CD14-positive monocyte (primary cell): Measurements from ENCODE around the gene ZFY. TPM values are rescaled to one million over a fixed set of nuclear protein-coding genes. Genes with fewer than 3 reads are reported as not detected.
"Not testable (repeated sequence)": the region's sequence is repeated elsewhere in the genome, so short reads cannot be mapped to it uniquely, and the experiment has no call there.

Experiments
- DNase-seq, 3 donors: peaks; one replicate each; pipeline ENCODE4 v3.0.0-alpha.2; 2011 to 2022
- H2AFZ ChIP-seq: 2 replicates; pipeline ENCODE4 v1.6.0; 2012; ENCODE audit warnings: mild to moderate bottlenecking, low read depth, low read length, inconsistent platforms; ENCODE audit not compliant: insufficient read depth, poor library complexity, severe bottlenecking
- H3K27ac ChIP-seq, 2 donors: 1 replicate in 1 of 2; 2 replicates in 1 of 2; pipeline ENCODE4 v1.5.1; 2012 to 2013; ENCODE audit warnings: low read length in 2 of 2, control low read depth in 1 of 2, inconsistent platforms in 1 of 2, low read depth in 1 of 2, mild to moderate bottlenecking in 1 of 2
- H3K27me3 ChIP-seq, 2 donors: one replicate each; pipeline versions ENCODE4 v1.6.0 to v1.6.1; 2011 to 2013; ENCODE audit warnings: low read length in 2 of 2; ENCODE audit not compliant: control insufficient read depth in 2 of 2, insufficient read depth in 2 of 2
- H3K36me3 ChIP-seq, 2 donors: replicated peaks in 1 of 2; 1 replicate in 1 of 2; 2 replicates in 1 of 2; pipeline versions ENCODE4 v1.5.1 to v1.6.1; 2012 to 2013; ENCODE audit warnings: low read length in 2 of 2, control low read depth in 1 of 2, inconsistent platforms in 1 of 2, mild to moderate bottlenecking in 1 of 2; ENCODE audit not compliant: insufficient read depth in 2 of 2, control insufficient read depth in 1 of 2
- H3K4me1 ChIP-seq, 2 donors: 1 replicate in 1 of 2; 2 replicates in 1 of 2; pipeline versions ENCODE4 v1.5.1 to v1.6.1; 2012 to 2013; ENCODE audit warnings: low read length in 2 of 2, control low read depth in 1 of 2, inconsistent platforms in 1 of 2, mild to moderate bottlenecking in 1 of 2, moderate library complexity in 1 of 2; ENCODE audit not compliant: insufficient read depth in 2 of 2, control insufficient read depth in 1 of 2
- H3K4me2 ChIP-seq: replicated peaks from 2 replicates; pipeline ENCODE3; 2012; ENCODE audit warnings: low read length, moderate library complexity, mild to moderate bottlenecking; ENCODE audit not compliant: poor library complexity, severe bottlenecking; ENCODE audit errors: extremely low read depth
- H3K4me3 ChIP-seq, 3 experiments: fragments of 200-600 bp in 1 of 3; sonication (generic) in 1 of 3; replicated peaks in 1 of 3; 1 replicate in 2 of 3; 2 replicates in 1 of 3; pipeline ENCODE4 v1.5.1; 2011 to 2013; ENCODE audit warnings: low read length in 3 of 3, mild to moderate bottlenecking in 3 of 3, control low read depth in 2 of 3, low read depth in 2 of 3, inconsistent platforms in 1 of 3, moderate library complexity in 1 of 3
- H3K79me2 ChIP-seq: 2 replicates; pipeline ENCODE4 v1.6.0; 2012; ENCODE audit warnings: mild to moderate bottlenecking, control low read depth, inconsistent platforms, low read length, moderate library complexity; ENCODE audit not compliant: insufficient read depth
- H3K9ac ChIP-seq: 2 replicates; pipeline ENCODE4 v1.6.0; 2017; ENCODE audit warnings: low read length, mild to moderate bottlenecking; ENCODE audit not compliant: insufficient read depth, poor library complexity, severe bottlenecking
- H3K9me3 ChIP-seq, 2 donors: replicated peaks in 1 of 2; 1 replicate in 1 of 2; 2 replicates in 1 of 2; pipeline versions ENCODE4 v1.5.1 to v1.6.1; 2012 to 2013; ENCODE audit warnings: low read length in 2 of 2, control low read depth in 1 of 2; ENCODE audit not compliant: control insufficient read depth in 1 of 2, insufficient read depth in 1 of 2
- H4K20me1 ChIP-seq: 2 replicates; pipeline ENCODE4 v1.6.0; 2012; ENCODE audit warnings: mild to moderate bottlenecking, low read length, control low read depth, moderate library complexity; ENCODE audit not compliant: insufficient read depth
- H3K27ac Mint-ChIP-seq, 7 donors: one replicate each; pipeline ENCODE4 v1.8.0; 2020; ENCODE audit warnings: mild to moderate bottlenecking in 7 of 7, mixed read lengths in 7 of 7, moderate library complexity in 6 of 7, inconsistent platforms in 2 of 7
- H3K27me3 Mint-ChIP-seq, 3 donors: one replicate each; pipeline ENCODE4 v1.8.0; 2021 to 2022; ENCODE audit warnings: low read depth in 3 of 3, mild to moderate bottlenecking in 3 of 3, mixed read lengths in 3 of 3, moderate library complexity in 3 of 3, inconsistent platforms in 1 of 3
- H3K36me3 Mint-ChIP-seq, 2 donors: one replicate each; pipeline ENCODE4 v1.8.0; 2020; ENCODE audit warnings: mixed read lengths in 2 of 2, inconsistent platforms in 1 of 2, mild to moderate bottlenecking in 1 of 2
- H3K4me1 Mint-ChIP-seq: one replicate; pipeline ENCODE4 v1.8.0; 2020; ENCODE audit warnings: mild to moderate bottlenecking, mixed read lengths
- H3K4me3 Mint-ChIP-seq, 2 donors: one replicate each; pipeline ENCODE4 v1.8.0; 2020; ENCODE audit warnings: mild to moderate bottlenecking in 2 of 2, mixed read lengths in 2 of 2, moderate library complexity in 1 of 2
- H3K9me3 Mint-ChIP-seq, 7 donors: one replicate each; pipeline ENCODE4 v1.8.0; 2020 to 2022; ENCODE audit warnings: mixed read lengths in 7 of 7, mild to moderate bottlenecking in 6 of 7, moderate library complexity in 6 of 7, inconsistent platforms in 2 of 7
- CTCF ChIP-seq: fragments of 200-600 bp; IDR thresholded peaks from one replicate; pipeline ENCODE4 v1.8.0; 2022; ENCODE audit warnings: antibody characterized with exemption, mild to moderate bottlenecking
- WGBS: methylation state at CpG from one replicate; pipeline ENCODE4 v1.1.5; 2013; ENCODE audit warnings: missing lambda C conversion rate; ENCODE audit not compliant: insufficient coverage; 5-methylcytosine and 5-hydroxymethylcytosine counted together
- intact Hi-C, 2 donors: fragments of 100-400 bp; cut with micrococcal nuclease; formaldehyde crosslinking; loops; one replicate each; pipeline versions ENCODE4 v1.15.0 to v1.15.1; 2023
- polyA plus RNA-seq, 3 donors: library from polyadenylated mRNA; depleted of rRNA in 1 of 3; unstranded in 2 of 3; stranded (reverse) in 1 of 3; fragments of 300-500 nt in 2 of 3; fragments of >200 nt in 1 of 3; fragmentation: Illumina TruSeq in 2 of 3; gene quantifications; 1 replicate in 2 of 3; 2 replicates in 1 of 3; pipeline ENCODE4 v1.2.3, GENCODE V29; 2012 to 2021

ZFY gene
- polyA plus RNA-seq, 3 donors, result not detected

GRCh38 chrY:2984491-2984890 lies 49.3 kb downstream of the ZFY start:
- no peak overlapping the region for H3K27ac Mint-ChIP-seq
- Histone ChIP-seq H4K20me1 (no peaks in the 10 kb centered on the region), H2AFZ (no peak overlapping the region), H3K9me3 (no peaks in the 10 kb centered on the region), H3K4me3 (no peak overlapping the region), H3K4me2 (no peak overlapping the region), H3K36me3 (peaks cover 0 to 5% of the 10 kb centered on the region in 2 donors), H3K4me1 (no peaks in the 10 kb centered on the region), H3K27me3 (no peaks in the 10 kb centered on the region), H3K79me2 (no peaks in the 10 kb centered on the region), H3K27ac (no peak overlapping the region), H3K9ac (no peak overlapping the region)
- no peaks in the 10 kb centered on the region for H3K9me3 Mint-ChIP-seq
- peaks cover 0 to 2% (median 0%) of the 10 kb centered on the region in 3 donors for H3K27me3 Mint-ChIP-seq
- no peak for DNase-seq
- peaks cover 0 to 4% of the 10 kb centered on the region in 2 donors for H3K36me3 Mint-ChIP-seq
- TF ChIP-seq CTCF, result no peak
- H3K4me3 Mint-ChIP-seq, result no peak overlapping the region
- H3K4me1 Mint-ChIP-seq, result no peaks in the 10 kb centered on the region
- WGBS, result no CpG with 5 or more reads among the region's 5 CpGs
- intact Hi-C loops, result no loop called here

- intact Hi-C loops, H3K27ac Mint-ChIP-seq, H3K9me3 Mint-ChIP-seq, H3K27ac ChIP-seq, H3K4me3 Mint-ChIP-seq, H3K9ac ChIP-seq, H3K79me2 ChIP-seq, H3K4me3 ChIP-seq, H4K20me1 ChIP-seq, H3K4me2 ChIP-seq, H3K36me3 ChIP-seq, H3K27me3 Mint-ChIP-seq, H3K27me3 ChIP-seq, H3K4me1 ChIP-seq, DNase-seq, H2AFZ ChIP-seq, H3K4me1 Mint-ChIP-seq, H3K36me3 Mint-ChIP-seq, H3K9me3 ChIP-seq: not testable (repeated sequence)
- no CpG with 5 or more reads among the region's 8 CpGs for WGBS
These were observed 52.0 kb downstream of the ZFY start for GRCh38 chrY:2987178-2987577.

- peaks cover 26% of the 10 kb centered on the region for H3K4me1 Mint-ChIP-seq
- H3K4me3 ChIP-seq, H3K79me2 ChIP-seq, H3K9me3 Mint-ChIP-seq, DNase-seq, H3K36me3 Mint-ChIP-seq, H3K27me3 ChIP-seq, H4K20me1 ChIP-seq, H3K27me3 Mint-ChIP-seq, H3K4me2 ChIP-seq, H3K4me3 Mint-ChIP-seq, H3K27ac ChIP-seq, H3K9me3 ChIP-seq, H3K9ac ChIP-seq, H3K36me3 ChIP-seq, H2AFZ ChIP-seq, H3K27ac Mint-ChIP-seq, intact Hi-C loops: not testable (repeated sequence)
- WGBS, result 90% methylated on average over 2 of the region's 14 CpGs
- H3K4me1 ChIP-seq, result peaks cover 0 to 27% of the 10 kb centered on the region in 2 donors
These were observed 62.2 kb downstream of the ZFY start for GRCh38 chrY:2997369-2997768.
